Effector memory CD4-positive, alpha-beta T cell (primary cell): Measurements from ENCODE around the gene IFT25.
"Not testable (repeated sequence)": the region's sequence is repeated elsewhere in the genome, so short reads cannot be mapped to it uniquely, and the experiment has no call there.

ENCODE experiments used
- DNase-seq, 3 donors: peaks; one replicate each; pipeline ENCODE4 v3.0.0-alpha.2; 2020
- H3K27ac ChIP-seq: 2 replicates; pipeline ENCODE4 v1.7.0; 2013; ENCODE audit warnings: mild to moderate bottlenecking, low read length, moderate library complexity; ENCODE audit not compliant: insufficient read depth, poor library complexity, severe bottlenecking
- H3K27me3 ChIP-seq: replicated peaks from 2 replicates; pipeline ENCODE4 v1.7.0; 2013; ENCODE audit warnings: mild to moderate bottlenecking, low read length; ENCODE audit not compliant: insufficient read depth, control insufficient read depth, poor library complexity, severe bottlenecking
- H3K36me3 ChIP-seq: 2 replicates; pipeline ENCODE4 v1.7.0; 2013; ENCODE audit warnings: mild to moderate bottlenecking, low read length, moderate library complexity; ENCODE audit not compliant: control insufficient read depth, insufficient read depth
- H3K4me1 ChIP-seq: 2 replicates; pipeline ENCODE4 v1.7.0; 2013; ENCODE audit warnings: low read length, mild to moderate bottlenecking; ENCODE audit not compliant: control insufficient read depth, insufficient read depth, poor library complexity, severe bottlenecking
- H3K4me3 ChIP-seq: 2 replicates; pipeline ENCODE4 v1.7.0; 2013; ENCODE audit warnings: low read length, low read depth, mild to moderate bottlenecking; ENCODE audit not compliant: insufficient read depth, poor library complexity, severe bottlenecking
- H3K9me3 ChIP-seq: 2 replicates; pipeline ENCODE4 v1.7.0; 2013; ENCODE audit warnings: mild to moderate bottlenecking, low read length, moderate library complexity; ENCODE audit not compliant: control insufficient read depth
- total RNA-seq, 3 donors: gene quantifications; one replicate each; lab custom pipeline; 2026; lab: John Stamatoyannopoulos, UW

Gene IFT25
- total RNA-seq = 10.3 to 12.3 (median 10.5) reads per million in 3 donors

GRCh38 chr1:53945433-53946251 lies at the start of gene IFT25:
IFT25 (minus strand) TSS chr1:53945699; CDS start chr1:53940082, 5,617 bp downstream.
- H3K27ac ChIP-seq = peak within 1 kb of the TSS; percentile 80
- H3K27me3 ChIP-seq = no peaks in the 10 kb centered on the region
- peak; percentile 95 to 98 (median 96) for DNase-seq
- H3K4me1 ChIP-seq = peaks cover 15% of the 10 kb centered on the region
- no peaks in the 10 kb centered on the region for H3K9me3 ChIP-seq
- peak within 1 kb of the TSS; percentile 89 for H3K4me3 ChIP-seq
- H3K36me3 ChIP-seq = no peaks in the 10 kb centered on the region

DNA sequence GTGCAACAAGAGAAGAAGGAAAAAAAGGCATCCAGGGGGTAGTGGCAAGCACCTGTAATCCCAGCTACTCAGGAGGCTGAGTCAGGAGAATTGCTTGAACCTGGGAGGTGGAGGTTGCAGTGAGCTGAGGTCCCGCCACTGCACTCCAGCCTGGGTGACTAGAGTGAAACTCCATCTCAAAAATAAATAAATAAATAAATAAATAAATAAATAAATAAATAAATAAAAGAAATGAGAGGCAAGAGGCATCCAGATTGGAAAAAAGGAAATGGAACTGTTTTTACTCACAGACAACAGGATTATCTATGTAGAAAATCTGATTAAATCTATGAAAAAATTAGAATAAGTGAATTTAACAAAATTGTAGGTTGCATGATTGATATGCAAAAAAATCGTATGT lies 49.0 kb upstream of the IFT25 start:
- not testable (repeated sequence) for H3K27me3 ChIP-seq, H3K9me3 ChIP-seq, H3K4me3 ChIP-seq, H3K27ac ChIP-seq, DNase-seq, H3K36me3 ChIP-seq, H3K4me1 ChIP-seq

DNA sequence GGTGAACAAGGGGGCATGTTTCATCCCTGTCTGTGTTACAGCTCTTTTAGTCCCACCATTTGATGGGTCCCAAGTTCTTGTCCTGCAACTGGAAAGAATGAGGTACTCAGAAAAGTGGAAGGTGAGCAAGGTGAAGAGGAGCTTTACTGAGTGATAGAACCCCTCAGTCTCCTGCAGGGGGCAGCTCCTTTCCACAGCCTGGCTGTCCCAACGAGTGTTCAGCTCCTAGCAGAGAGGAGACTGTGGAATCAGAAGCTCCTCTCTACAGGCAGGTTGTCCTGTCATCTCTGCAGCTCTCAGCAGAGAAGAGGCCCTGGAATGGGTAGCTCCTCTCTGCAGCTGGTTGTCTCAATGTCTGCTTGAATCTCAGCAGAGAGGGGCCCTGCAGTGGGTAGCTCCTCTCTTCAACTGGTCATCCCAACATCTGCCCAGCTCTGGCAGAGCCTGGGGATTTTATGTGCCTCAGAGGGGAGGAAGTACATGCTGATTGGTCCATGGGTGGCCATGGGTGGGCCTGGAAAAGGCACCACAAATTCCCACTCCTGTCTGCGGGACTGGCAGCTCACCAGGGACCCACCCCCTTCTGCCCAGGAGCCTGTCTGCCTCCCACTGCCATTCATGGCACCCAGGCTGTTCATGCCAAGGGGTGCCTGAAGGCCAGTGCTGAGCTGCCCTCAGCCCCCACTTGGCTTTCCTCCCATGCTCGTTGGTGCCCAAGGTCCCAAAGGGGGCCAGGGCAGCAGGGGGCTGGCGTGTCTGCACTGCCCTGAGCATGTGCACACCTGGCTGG lies 46.8 kb upstream of the IFT25 start:
- no peak for DNase-seq
- Histone ChIP-seq H3K36me3 (no peaks in the 10 kb centered on the region), H3K4me3 (no peak overlapping the region), H3K27ac (no peak overlapping the region), H3K27me3 (no peaks in the 10 kb centered on the region), H3K4me1 (no peaks in the 10 kb centered on the region), H3K9me3 (no peaks in the 10 kb centered on the region)

DNA sequence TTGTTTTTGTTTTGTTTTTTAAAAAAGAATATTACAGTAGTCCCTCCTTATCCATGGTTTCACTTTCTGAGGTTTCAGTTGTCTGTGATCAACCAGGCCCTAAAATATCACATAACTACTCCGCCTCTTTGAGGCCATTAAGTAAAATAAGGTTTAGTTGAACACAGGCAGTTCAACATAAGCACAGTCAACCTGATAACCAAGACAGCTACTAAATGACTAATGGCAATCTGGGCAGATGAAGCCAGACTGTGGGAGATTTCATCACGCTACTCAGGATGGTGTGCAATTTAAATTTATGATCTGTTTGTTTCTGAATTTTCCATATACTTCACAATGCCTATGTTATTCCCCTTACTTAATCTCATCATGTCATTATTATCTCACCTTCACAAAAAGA lies 42.4 kb upstream of the IFT25 start:
- Histone ChIP-seq H3K36me3 (no peaks in the 10 kb centered on the region), H3K27ac (no peak overlapping the region), H3K9me3 (no peaks in the 10 kb centered on the region), H3K4me3 (no peak overlapping the region), H3K27me3 (no peaks in the 10 kb centered on the region), H3K4me1 (peaks cover 5% of the 10 kb centered on the region)
- DNase-seq = no peak

- Histone ChIP-seq H3K36me3 (no peaks in the 10 kb centered on the region), H3K4me3 (no peak overlapping the region), H3K9me3 (no peaks in the 10 kb centered on the region), H3K4me1 (peaks cover 5% of the 10 kb centered on the region), H3K27me3 (no peaks in the 10 kb centered on the region), H3K27ac (no peak overlapping the region)
- no peak for DNase-seq
These were observed 41.0 kb upstream of the IFT25 start for GRCh38 chr1:53986458-53986857.

DNA sequence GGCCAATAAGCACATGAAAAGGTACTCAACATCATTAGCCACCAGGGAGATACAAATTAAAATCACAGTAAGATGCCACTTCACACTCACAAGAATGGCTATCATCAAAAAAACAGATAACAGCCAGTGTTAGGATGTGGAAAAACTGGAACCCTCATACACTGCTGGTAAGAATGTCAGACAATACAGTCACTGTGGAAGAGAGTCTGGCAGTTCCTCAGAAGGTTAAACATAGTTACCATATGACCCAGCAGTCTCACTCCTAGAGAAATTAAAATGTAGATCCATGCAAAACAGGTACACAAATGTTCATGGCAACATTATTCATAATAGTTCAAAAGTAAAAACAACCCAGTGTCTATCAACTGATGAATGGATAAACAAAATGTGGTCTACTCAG lies 39.2 kb upstream of the IFT25 start:
- no peak overlapping the region for H3K4me3 ChIP-seq
- no peak overlapping the region for H3K27ac ChIP-seq
- DNase-seq = no peak
- H3K9me3 ChIP-seq = no peaks in the 10 kb centered on the region
- H3K4me1 ChIP-seq = peaks cover 5% of the 10 kb centered on the region
- no peaks in the 10 kb centered on the region for H3K27me3 ChIP-seq
- no peaks in the 10 kb centered on the region for H3K36me3 ChIP-seq

DNA sequence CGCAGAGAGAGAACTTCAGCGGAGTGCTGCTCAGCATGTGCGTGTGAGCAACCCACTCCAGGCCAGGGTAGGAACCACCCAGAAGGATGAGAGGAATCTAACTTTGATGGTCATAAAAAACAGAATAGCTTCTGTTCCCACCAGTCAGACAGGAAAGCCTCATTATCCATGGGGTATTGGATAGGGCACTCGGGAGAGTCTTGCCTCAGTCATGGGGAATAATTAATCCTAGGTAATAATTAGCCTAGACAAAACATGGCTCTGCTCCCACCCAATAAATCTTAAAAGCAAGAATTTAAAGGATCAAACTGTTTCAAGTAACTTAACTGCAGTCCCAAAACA lies 37.2 kb upstream of the IFT25 start:
- Histone ChIP-seq H3K4me3 (no peak overlapping the region), H3K4me1 (peaks cover 5% of the 10 kb centered on the region), H3K27me3 (no peaks in the 10 kb centered on the region), H3K27ac (no peak overlapping the region), H3K36me3 (no peaks in the 10 kb centered on the region), H3K9me3 (no peaks in the 10 kb centered on the region)
- DNase-seq = no peak

- Histone ChIP-seq H3K27me3 (no peaks in the 10 kb centered on the region), H3K36me3 (no peaks in the 10 kb centered on the region), H3K4me1 (peaks cover 5% of the 10 kb centered on the region), H3K4me3 (no peak overlapping the region), H3K9me3 (no peaks in the 10 kb centered on the region), H3K27ac (no peak overlapping the region)
- DNase-seq = no peak
These were observed 36.7 kb upstream of the IFT25 start for GRCh38 chr1:53982034-53982762.

DNA sequence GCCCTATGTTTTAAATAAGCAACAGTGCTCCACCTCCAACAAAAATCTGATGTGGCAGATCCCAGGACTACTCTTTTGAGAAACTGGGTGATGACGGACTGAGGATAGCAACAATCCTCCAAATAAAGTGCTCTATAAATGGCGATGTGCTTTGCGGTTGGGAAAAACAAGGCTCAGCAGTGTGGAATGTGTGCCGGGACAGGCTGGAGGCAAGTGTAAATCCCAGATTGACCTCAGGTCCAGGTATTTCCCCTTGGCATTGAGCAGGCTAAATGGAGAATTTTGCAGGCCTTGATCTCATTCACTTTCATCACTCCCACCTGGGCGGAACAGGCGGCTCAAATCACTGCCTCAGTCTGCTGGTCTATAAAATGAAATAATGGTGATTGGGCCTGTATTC lies 35.7 kb upstream of the IFT25 start:
- H3K4me1 ChIP-seq = peaks cover 5% of the 10 kb centered on the region
- H3K36me3 ChIP-seq = no peaks in the 10 kb centered on the region
- DNase-seq = no peak
- no peaks in the 10 kb centered on the region for H3K27me3 ChIP-seq
- H3K4me3 ChIP-seq = no peak overlapping the region
- no peak overlapping the region for H3K27ac ChIP-seq
- H3K9me3 ChIP-seq = no peaks in the 10 kb centered on the region
